Stimulated activated CD4-positive, alpha-beta T cell treated with anti-CD3 and anti-CD28 coated beads, TNF-alpha, amount 100 ng/mL, for 48 hours (primary cell): ENCODE measurements around the gene TBCC.
"Not testable (repeated sequence)": the region's sequence is repeated elsewhere in the genome, so short reads cannot be mapped to it uniquely, and the experiment has no call there.

Experiments used
- DNase-seq, 3 donors: peaks; one replicate each; pipeline ENCODE4 v3.0.0-alpha.2; 2020; ENCODE audit warnings: low read depth in 3 of 3

TBCC gene

GRCh38 chr6:42733867-42734481 lies 11.9 kb downstream of the TBCC start:
- DNase-seq: not testable (repeated sequence)

- DNase-seq: no peak
Observed at GRCh38 chr6:42729731-42730130, 16.2 kb downstream of the TBCC start.

GRCh38 chr6:42727627-42728026 lies 18.3 kb downstream of the TBCC start:
- DNase-seq: no peak

DNA sequence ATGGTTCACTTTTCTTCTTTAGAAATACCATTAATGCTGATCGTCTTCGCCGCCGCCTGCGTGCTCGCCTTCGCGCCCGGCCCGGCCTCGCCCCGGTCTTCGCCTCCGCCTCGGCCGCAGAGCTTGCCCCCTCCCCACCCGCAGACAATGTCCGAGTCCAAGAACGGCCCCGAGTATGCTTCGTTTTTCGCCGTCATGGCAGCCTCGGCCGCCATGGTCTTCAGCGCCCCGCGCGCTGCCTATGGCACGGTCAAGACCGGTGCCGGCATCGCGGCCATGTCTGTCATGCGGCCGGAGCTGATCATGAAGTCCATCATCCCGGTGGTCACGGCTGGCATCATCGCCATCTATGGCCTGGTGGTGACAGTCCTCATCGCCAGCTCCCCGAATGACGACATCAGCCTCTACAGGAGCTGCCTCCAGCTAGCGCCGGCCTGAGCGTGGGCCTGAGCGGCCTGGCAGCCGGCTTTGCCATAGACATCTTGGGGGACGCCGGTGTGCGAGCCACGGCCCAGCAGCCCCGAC lies 18.8 kb downstream of the TBCC start:
- DNase-seq: no peak

DNA sequence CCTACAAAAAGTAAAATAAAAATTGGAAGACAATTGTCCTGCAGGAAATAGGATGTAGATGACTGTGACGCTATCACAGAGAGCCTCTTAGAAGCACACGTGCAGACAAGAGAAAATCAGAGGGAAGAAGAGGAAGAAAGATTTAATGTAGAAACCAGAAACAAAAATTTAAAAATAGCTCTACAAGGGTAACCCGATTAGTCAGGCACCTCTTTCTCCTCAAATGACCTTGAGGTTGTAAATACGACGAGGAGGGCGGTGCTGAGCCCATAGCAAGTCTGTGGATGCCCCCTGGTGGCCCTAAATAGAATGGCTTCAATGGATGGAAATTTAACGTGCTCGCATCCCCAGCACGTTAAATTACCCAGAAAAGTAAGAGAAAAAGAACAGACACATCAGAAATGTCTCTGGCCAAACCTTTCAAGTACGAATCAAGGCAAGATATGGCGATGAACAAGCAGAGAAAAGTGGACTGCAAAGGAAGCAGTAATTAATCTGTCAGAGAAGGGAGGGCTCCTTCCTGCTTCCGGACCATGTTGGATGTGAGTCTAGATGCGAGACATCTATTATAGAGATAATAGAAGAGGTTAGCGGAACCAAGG lies 19.3 kb downstream of the TBCC start:
- DNase-seq: peak; percentile 27 to 58 (median 55)

GRCh38 chr6:42726026-42726425 lies 19.9 kb downstream of the TBCC start:
- DNase-seq: no peak

GRCh38 chr6:42724825-42725224 lies 21.1 kb downstream of the TBCC start:
- DNase-seq: no peak

GRCh38 chr6:42722497-42722896 lies 23.4 kb downstream of the TBCC start, which contains the start of gene PRPH2:
PRPH2 (minus strand) TSS chr6:42722597; CDS start chr6:42722334, 263 bp downstream.
- DNase-seq: no peak

DNA sequence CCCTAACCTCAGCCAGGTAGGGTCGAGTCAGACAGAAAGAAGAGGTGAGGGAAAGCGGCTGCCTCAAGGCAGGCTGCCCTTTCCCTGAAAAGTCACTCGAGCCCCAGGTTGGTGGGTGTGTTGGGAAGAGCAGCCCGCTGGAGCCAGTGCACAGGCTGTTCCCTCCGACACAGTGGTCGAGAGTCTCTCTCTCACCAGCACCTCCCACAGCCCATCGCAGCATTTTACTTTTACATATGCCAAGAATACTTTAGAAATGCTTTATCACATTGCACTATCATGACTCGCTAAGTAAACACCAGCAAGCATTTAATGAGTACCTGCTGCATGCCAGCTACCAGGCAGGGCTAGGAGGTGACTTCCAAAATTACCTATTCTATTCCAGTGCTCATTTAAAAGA lies 25.2 kb downstream of the TBCC start:
- DNase-seq: no peak

DNA sequence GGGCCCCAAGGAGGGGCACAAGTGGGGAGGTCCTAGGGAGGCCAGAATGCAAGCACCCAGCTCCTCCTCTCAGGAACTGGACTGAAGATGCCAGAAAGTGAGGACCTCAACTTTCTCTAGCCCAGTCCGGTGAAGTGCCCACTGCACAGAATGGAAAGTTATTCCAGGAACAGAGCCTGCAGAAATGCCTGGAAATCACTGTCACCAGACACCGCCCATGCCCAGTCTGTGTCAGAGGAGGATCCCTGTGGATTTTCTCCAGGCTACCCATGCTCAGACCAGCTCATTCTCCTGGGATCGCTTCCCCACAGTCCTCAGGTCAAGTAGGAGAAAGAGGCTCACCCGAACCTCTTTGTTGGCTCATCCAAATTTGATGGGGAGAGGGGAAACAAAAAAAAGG lies 30.0 kb downstream of the TBCC start:
- DNase-seq: no peak

- DNase-seq: no peak
Observed at GRCh38 chr6:42714098-42714761, 31.7 kb downstream of the TBCC start.

GRCh38 chr6:42711930-42712329 lies 34.0 kb downstream of the TBCC start:
- DNase-seq: no peak

GRCh38 chr6:42710316-42710715 lies 35.6 kb downstream of the TBCC start:
- DNase-seq: no peak

GRCh38 chr6:42709871-42710270 lies 36.0 kb downstream of the TBCC start:
- no peak for DNase-seq

GRCh38 chr6:42708096-42708495 lies 37.8 kb downstream of the TBCC start:
- DNase-seq: no peak

GRCh38 chr6:42707595-42707994 lies 38.3 kb downstream of the TBCC start:
- no peak for DNase-seq

GRCh38 chr6:42704937-42705374 lies 40.9 kb downstream of the TBCC start:
- DNase-seq: no peak

DNA sequence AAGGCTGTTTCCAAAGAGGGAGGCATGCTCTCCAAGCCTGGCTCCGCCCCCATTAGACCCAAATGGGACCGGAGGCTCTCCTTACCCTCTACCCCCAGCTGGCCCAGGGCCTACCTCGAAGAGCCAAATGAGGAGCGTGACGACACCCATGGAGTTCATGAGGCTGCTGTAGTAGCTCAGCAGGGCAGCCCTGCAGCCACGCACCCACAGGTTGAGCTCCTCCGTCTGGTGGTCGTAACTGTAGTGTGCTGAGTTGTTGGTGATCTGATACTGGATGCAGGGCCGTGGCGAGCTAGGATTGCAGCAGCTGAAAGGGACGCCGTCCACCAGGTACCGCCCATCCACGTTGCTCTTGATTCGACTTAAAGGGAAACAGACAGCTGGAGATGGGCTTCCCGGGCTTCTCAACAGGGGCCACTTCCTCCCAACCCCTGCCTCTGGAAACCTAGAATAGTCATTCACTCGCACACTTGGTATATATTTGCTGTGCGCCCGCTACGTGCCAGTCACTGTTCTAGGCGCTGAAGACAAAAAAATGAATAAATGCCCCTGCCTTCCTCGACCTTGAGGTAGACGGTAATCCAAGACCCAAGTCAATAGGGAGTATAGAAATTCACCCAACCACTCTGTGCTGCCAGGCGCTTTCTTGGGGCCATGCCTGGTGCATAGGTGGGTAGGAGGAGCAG lies 41.5 kb downstream of the TBCC start:
- DNase-seq: no peak

GRCh38 chr6:42702786-42703185 lies 43.1 kb downstream of the TBCC start:
- DNase-seq: not testable (repeated sequence)

GRCh38 chr6:42702200-42702599 lies 43.7 kb downstream of the TBCC start:
- DNase-seq: no peak

DNA sequence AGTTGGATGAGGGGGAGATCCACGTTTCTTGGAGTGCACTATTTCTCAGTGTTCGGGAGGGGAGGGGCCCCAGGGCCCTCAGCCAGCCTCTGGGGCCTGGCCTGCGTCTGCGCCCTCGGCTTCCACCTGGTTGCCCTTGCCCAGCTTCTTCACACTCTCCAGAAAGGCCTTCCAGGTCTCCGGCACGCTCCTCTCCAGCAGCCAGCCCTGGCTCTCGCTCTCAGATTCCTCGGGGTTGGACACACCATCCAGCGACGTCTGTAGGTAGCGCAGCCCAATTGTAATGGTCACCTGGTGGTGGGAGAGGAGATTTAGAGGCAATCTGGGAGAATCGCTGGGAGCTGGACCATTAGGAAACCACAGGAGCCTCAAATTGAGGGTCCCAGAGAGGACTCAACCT lies 47.7 kb downstream of the TBCC start:
- no peak for DNase-seq

DNA sequence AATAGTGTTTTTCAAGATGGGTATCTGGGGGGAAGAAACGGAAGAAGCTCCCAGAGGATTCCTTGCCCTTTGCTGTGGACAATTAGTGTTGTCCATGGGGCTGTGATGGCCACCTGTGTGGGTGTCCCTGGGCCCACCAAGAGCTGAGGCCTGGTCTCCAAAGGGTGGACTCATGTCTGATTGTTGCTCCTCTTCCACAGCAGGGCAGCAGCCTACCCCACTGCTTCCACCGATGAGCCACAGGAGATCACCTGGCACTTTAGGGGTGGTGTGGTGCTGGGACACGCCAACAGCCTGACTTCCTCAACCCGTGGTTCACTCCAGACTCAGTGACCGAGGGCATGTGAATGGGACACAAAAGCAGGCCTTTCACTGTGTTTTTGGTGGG lies 48.6 kb downstream of the TBCC start:
- DNase-seq: no peak
